NCI-H2081 (cell line): ENCODE data around the gene ENHO.
A peak's percentile ranks its signal among the peaks of the same experiment; 100 is the strongest.
"Not testable (repeated sequence)": the region's sequence is repeated elsewhere in the genome, so short reads cannot be mapped to it uniquely, and the experiment has no call there.

ENCODE experiments used
- DNase-seq, 2 experiments: peaks; one replicate each; lab custom pipeline; 2025; lab: John Stamatoyannopoulos, UW

The ENHO gene

GRCh38 chr9:34555500-34555899 is 32.7 kb upstream of the ENHO start:
- DNase-seq: no peak

GRCh38 chr9:34555002-34555348 is 32.2 kb upstream of the ENHO start:
- DNase-seq: peak in 1 of 2 experiments; percentile 27

- peak; percentile 30 to 36 for DNase-seq
Measured at GRCh38 chr9:34554211-34555001, 31.6 kb upstream of the ENHO start.

GRCh38 chr9:34553511-34554021 is 30.8 kb upstream of the ENHO start:
- DNase-seq: no peak

GRCh38 chr9:34552986-34553385 is 30.2 kb upstream of the ENHO start:
- no peak for DNase-seq

- DNase-seq: no peak
Measured at GRCh38 chr9:34552606-34552981, 29.8 kb upstream of the ENHO start.

GRCh38 chr9:34551751-34552605 is 29.2 kb upstream of the ENHO start:
- DNase-seq: no peak

GRCh38 chr9:34550681-34551270 is 28.0 kb upstream of the ENHO start:
- DNase-seq: no peak

- no peak for DNase-seq
Measured at GRCh38 chr9:34550016-34550680, 27.4 kb upstream of the ENHO start.

GRCh38 chr9:34549407-34549732 is 26.6 kb upstream of the ENHO start:
- no peak for DNase-seq

- peak; percentile 47 to 51 for DNase-seq
Measured at GRCh38 chr9:34547960-34548611, 25.3 kb upstream of the ENHO start.

GRCh38 chr9:34546834-34547827 is 24.3 kb upstream of the ENHO start:
- DNase-seq: peak; percentile 55 to 60

- DNase-seq: no peak
Measured at GRCh38 chr9:34546102-34546833, 23.5 kb upstream of the ENHO start.

- no peak for DNase-seq
Measured at GRCh38 chr9:34545497-34545896, 22.7 kb upstream of the ENHO start.

GRCh38 chr9:34544035-34544434 is 21.2 kb upstream of the ENHO start:
- DNase-seq: no peak

- no peak for DNase-seq
Measured at GRCh38 chr9:34541540-34541939, 18.8 kb upstream of the ENHO start.

- DNase-seq: no peak
Measured at GRCh38 chr9:34540827-34541226, 18.0 kb upstream of the ENHO start.

GRCh38 chr9:34536685-34537084 is 13.9 kb upstream of the ENHO start:
- no peak for DNase-seq

GRCh38 chr9:34532041-34532440 is 9.3 kb upstream of the ENHO start:
- DNase-seq: not testable (repeated sequence)

GRCh38 chr9:34526026-34526425 is 3.2 kb upstream of the ENHO start:
- DNase-seq: no peak
